Right atrium auricular region (tissue), 2 donors: ENCODE data around the gene ARHGEF4. TPM values are rescaled to one million over a fixed set of nuclear protein-coding genes. Genes with fewer than 3 reads are reported as not detected.

Experiments used
- DNase-seq: peaks from one replicate; pipeline ENCODE4 v3.0.0-alpha.2; 2019; ENCODE audit warnings: low spot score
- H3K27ac ChIP-seq, 2 donors: fragments of 200-600 bp; sonication (generic); 1 replicate in 1 of 2; 2 replicates in 1 of 2; pipeline ENCODE4 v1.5.1; 2016 to 2019
- H3K27me3 ChIP-seq, 2 donors: fragments of 200-600 bp; sonication (generic); one replicate each; pipeline versions ENCODE4 v1.5.1 to v1.6.0; 2017 to 2019
- H3K36me3 ChIP-seq: fragments of 200-600 bp; sonication (generic); one replicate; pipeline ENCODE4 v1.5.1; 2016
- H3K4me1 ChIP-seq, 2 donors: fragments of 200-600 bp; sonication (generic); one replicate each; pipeline versions ENCODE4 v1.5.1 to v1.6.0; 2017 to 2019
- H3K4me3 ChIP-seq, 2 donors: fragments of 200-600 bp; sonication (generic); 1 replicate in 1 of 2; 2 replicates in 1 of 2; pipeline ENCODE4 v1.5.1; 2017 to 2019; ENCODE audit warnings: mild to moderate bottlenecking in 1 of 2, moderate library complexity in 1 of 2
- H3K9me3 ChIP-seq, 2 donors: fragments of 200-600 bp; sonication (generic); one replicate each; pipeline ENCODE4 v1.5.1; 2019
- total RNA-seq, 2 donors: library from RNA; depleted of rRNA; stranded (reverse); fragments of >200 nt; gene quantifications; one replicate each; pipeline ENCODE4 v1.1.0, GENCODE V29; 2016
- TF ChIP-seq, protein P1 (sequence below), 2 donors: fragments of 200-600 bp; sonication (generic); IDR thresholded peaks; one replicate each; pipeline ENCODE4 v1.5.1; 2019; ENCODE audit warnings: antibody characterized with exemption in 2 of 2

The ARHGEF4 gene
- total RNA-seq, 2 donors from 2014 or later = 3.5 to 8.1 TPM

DNA sequence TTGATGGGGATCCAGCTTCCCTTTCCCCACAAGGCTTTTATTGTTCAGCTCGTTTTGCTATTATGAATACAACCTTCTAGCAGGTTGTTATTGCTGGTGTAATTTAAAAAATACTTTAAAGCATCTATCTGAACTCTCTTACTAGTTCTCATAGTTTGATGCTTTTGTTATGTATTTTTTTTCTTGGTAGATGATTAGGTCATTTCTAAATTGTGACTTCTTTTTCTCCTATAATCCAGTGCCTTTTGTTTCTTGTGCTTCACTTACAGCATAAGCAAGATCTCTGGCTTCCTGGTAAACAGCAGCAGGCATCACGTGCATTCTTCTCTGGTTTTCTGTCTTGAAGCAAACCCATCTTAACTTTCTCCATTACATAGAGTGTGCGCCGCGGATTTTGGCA is 160.5 kb downstream of the ARHGEF4 start:
- Histone ChIP-seq H3K27me3 (no peaks in the 10 kb centered on the region), H3K4me3 (no peak overlapping the region), H3K4me1 (no peaks in the 10 kb centered on the region), H3K9me3 (no peaks in the 10 kb centered on the region), H3K36me3 (no peaks in the 10 kb centered on the region), H3K27ac (no peak overlapping the region)
- no peak for DNase-seq
- TF ChIP-seq, protein P1, sequence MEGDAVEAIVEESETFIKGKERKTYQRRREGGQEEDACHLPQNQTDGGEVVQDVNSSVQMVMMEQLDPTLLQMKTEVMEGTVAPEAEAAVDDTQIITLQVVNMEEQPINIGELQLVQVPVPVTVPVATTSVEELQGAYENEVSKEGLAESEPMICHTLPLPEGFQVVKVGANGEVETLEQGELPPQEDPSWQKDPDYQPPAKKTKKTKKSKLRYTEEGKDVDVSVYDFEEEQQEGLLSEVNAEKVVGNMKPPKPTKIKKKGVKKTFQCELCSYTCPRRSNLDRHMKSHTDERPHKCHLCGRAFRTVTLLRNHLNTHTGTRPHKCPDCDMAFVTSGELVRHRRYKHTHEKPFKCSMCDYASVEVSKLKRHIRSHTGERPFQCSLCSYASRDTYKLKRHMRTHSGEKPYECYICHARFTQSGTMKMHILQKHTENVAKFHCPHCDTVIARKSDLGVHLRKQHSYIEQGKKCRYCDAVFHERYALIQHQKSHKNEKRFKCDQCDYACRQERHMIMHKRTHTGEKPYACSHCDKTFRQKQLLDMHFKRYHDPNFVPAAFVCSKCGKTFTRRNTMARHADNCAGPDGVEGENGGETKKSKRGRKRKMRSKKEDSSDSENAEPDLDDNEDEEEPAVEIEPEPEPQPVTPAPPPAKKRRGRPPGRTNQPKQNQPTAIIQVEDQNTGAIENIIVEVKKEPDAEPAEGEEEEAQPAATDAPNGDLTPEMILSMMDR (IDR thresholded peaks at IDR 0.05) = no peak

DNA sequence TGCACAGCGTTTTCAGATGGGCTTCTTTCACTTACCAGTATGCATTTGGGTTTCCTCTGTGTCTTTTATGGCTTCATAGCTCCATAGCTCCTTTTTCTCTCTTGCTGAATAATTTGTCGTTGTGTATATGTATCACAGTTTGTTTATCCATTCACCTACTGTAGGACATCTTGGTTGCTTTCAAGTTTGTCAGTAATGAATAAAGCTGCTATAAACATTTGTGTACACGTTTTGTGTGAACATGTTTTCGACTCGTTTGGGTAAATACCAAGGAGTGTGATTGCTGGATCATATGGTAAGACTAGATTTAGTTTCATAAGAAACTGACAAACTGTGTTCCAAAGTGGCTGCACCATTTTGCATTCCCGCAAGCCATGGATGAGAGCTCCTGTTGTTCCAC is 161.8 kb downstream of the ARHGEF4 start:
- TF ChIP-seq, protein P1 (IDR thresholded peaks at IDR 0.05) = no peak
- no peak for DNase-seq
- H3K9me3 ChIP-seq = no peaks in the 10 kb centered on the region
- no peaks in the 10 kb centered on the region for H3K36me3 ChIP-seq
- no peaks in the 10 kb centered on the region for H3K27me3 ChIP-seq
- H3K27ac ChIP-seq = no peak overlapping the region
- H3K4me3 ChIP-seq = no peak overlapping the region
- H3K4me1 ChIP-seq = no peaks in the 10 kb centered on the region

DNA sequence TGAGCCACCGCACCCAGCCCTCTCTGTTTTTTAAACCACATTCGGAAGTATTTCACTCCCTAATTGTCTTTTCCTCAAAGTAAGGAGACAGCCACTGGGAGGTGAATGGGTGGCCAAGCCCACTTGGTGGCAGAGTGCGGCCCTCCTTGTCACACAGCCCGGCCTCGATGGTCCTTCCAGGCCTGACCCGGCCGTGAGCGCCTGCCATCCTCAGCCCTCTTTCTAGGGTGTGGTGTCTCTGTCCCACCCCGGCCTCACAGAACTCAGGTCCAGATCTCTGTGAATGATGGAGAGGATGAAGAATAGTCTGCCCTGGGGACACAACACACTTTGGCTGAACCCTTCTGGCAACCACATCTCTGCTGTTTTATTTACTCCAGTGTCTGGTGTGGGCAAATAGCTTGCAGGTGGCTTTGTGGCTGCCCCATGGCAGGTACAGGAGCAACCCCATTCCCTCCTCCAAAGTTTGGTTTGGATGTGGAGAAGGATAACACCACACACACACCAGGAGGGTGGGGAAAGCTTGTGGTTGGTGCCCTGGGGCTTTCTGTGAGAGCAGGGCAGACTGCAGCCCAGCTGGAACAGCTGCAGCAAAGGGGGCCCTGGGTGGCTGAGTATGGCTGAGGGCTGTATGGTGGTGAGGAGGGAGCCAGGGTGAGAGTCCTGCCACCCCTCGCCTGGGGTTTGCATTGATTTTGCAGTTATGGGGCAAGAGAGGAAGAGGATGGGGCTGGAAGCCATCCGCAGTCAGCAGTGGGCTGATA is 167.9 kb downstream of the ARHGEF4 start:
- Histone ChIP-seq H3K36me3 (no peaks in the 10 kb centered on the region), H3K4me1 (no peaks in the 10 kb centered on the region), H3K27me3 (no peaks in the 10 kb centered on the region), H3K27ac (no peak overlapping the region), H3K4me3 (no peak overlapping the region), H3K9me3 (no peaks in the 10 kb centered on the region)
- DNase-seq = no peak
- TF ChIP-seq, protein P1 (IDR thresholded peaks at IDR 0.05) = no peak

GRCh38 chr2:131005216-131005935 is 168.7 kb downstream of the ARHGEF4 start:
- Histone ChIP-seq H3K9me3 (no peaks in the 10 kb centered on the region), H3K4me3 (no peak overlapping the region), H3K27ac (no peak overlapping the region), H3K27me3 (no peaks in the 10 kb centered on the region), H3K4me1 (no peaks in the 10 kb centered on the region), H3K36me3 (no peaks in the 10 kb centered on the region)
- TF ChIP-seq, protein P1 (IDR thresholded peaks at IDR 0.05) = no peak
- no peak for DNase-seq

- H3K4me3 ChIP-seq = no peak overlapping the region
- H3K27me3 ChIP-seq = no peaks in the 10 kb centered on the region
- no peak overlapping the region for H3K27ac ChIP-seq
- H3K9me3 ChIP-seq = no peaks in the 10 kb centered on the region
- TF ChIP-seq, protein P1 (IDR thresholded peaks at IDR 0.05) = no peak
- H3K36me3 ChIP-seq = no peaks in the 10 kb centered on the region
- no peak for DNase-seq
- no peaks in the 10 kb centered on the region for H3K4me1 ChIP-seq
These were observed 169.8 kb downstream of the ARHGEF4 start for GRCh38 chr2:131006561-131006960.
